ENCODE data around the gene ADGRD2. TPM values are rescaled to one million over a fixed set of nuclear protein-coding genes. Genes with fewer than 3 reads are reported as not detected.

ADGRD2 gene
- total RNA-seq, 1 donor from 2014 or later, result not detected

DNA sequence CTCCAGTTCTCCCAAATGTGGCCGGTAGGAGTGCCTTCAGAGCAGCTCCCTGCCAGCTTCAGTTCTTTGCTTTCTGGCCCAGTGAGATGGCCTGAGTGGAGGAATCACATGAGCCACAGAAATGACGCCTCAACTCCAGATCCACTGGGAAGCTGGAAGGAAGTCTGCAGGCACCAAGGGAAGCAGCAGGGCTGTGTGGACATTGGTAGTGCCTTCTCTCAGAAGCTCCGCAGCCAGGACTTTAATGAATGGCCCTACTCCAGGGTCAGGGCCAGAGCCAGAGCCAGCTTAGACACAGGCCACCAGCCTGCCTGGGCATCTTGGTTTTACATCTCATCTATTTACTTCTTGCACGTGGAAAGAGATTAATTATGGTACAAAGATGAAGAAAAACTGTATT lies 23.0 kb upstream of the ADGRD2 start:
- no peaks in the 10 kb centered on the region for H3K4me1 ChIP-seq
- no peak for DNase-seq
- no peak for TF ChIP-seq CTCF (IDR thresholded peaks at IDR 0.05; ENCODE audit: borderline replicate concordance)
- no peaks in the 10 kb centered on the region for H3K36me3 ChIP-seq
- no peak overlapping the region for H3K27ac ChIP-seq (replicated peaks)
- H3K27me3 ChIP-seq (ENCODE audit: low read depth), result peaks cover 7% of the 10 kb centered on the region
- intact Hi-C loops (cut with micrococcal nuclease), result loop anchor here (10.0 kb wide), 1 partner anchor 108 kb away; no protein-coding TSS in a partner anchor
- no peak overlapping the region for H3K4me3 ChIP-seq
- no peaks in the 10 kb centered on the region for H3K9me3 ChIP-seq (replicated peaks)

GRCh38 chr9:124428751-124429529 lies 21.3 kb upstream of the ADGRD2 start:
- intact Hi-C loops (cut with micrococcal nuclease), result loop anchor here (10.0 kb wide), 1 partner anchor 106 kb away; no protein-coding TSS in a partner anchor
- H3K4me1 ChIP-seq, result no peaks in the 10 kb centered on the region
- no peak overlapping the region for H3K4me3 ChIP-seq
- no peaks in the 10 kb centered on the region for H3K9me3 ChIP-seq (replicated peaks)
- TF ChIP-seq CTCF (IDR thresholded peaks at IDR 0.05; ENCODE audit: borderline replicate concordance), result no peak
- DNase-seq, result no peak
- no peak overlapping the region for H3K27ac ChIP-seq (replicated peaks)
- peaks cover 2% of the 10 kb centered on the region for H3K27me3 ChIP-seq (ENCODE audit: low read depth)
- no peaks in the 10 kb centered on the region for H3K36me3 ChIP-seq

DNA sequence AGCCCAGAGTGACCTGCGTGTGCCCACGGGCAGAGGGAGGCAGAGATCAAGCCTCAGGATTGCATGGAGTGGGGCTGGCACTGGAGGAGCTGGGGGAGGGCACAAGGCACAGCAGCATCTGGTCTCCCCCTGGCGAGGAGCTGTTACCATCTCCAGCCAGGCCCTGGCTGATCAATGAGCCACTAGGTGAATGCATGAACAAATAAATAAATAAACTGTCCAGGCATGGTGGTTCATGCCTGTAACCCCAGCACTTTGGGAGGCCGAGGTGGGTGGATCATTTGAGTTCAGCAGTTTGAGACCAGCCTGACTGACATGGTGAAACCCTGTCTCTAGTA lies 20.8 kb upstream of the ADGRD2 start:
- intact Hi-C loops (cut with micrococcal nuclease), result loop anchor here (10.0 kb wide), 1 partner anchor 105 kb away; no protein-coding TSS in a partner anchor
- Histone ChIP-seq H3K27ac (replicated peaks) (no peak overlapping the region), H3K36me3 (no peaks in the 10 kb centered on the region), H3K4me1 (no peaks in the 10 kb centered on the region), H3K27me3 (ENCODE audit: low read depth) (no peaks in the 10 kb centered on the region), H3K4me3 (no peak overlapping the region), H3K9me3 (replicated peaks) (no peaks in the 10 kb centered on the region)
- DNase-seq, result no peak
- TF ChIP-seq CTCF (IDR thresholded peaks at IDR 0.05; ENCODE audit: borderline replicate concordance), result no peak

GRCh38 chr9:124436320-124436719 lies 13.9 kb upstream of the ADGRD2 start:
- DNase-seq, result no peak
- Histone ChIP-seq H3K4me3 (no peak overlapping the region), H3K27ac (replicated peaks) (no peak overlapping the region), H3K4me1 (no peaks in the 10 kb centered on the region), H3K36me3 (no peaks in the 10 kb centered on the region), H3K27me3 (ENCODE audit: low read depth) (peaks cover 47% of the 10 kb centered on the region), H3K9me3 (replicated peaks) (peaks cover 8% of the 10 kb centered on the region)
- intact Hi-C loops (cut with micrococcal nuclease), result no loop called here
- no peak for TF ChIP-seq CTCF (IDR thresholded peaks at IDR 0.05; ENCODE audit: borderline replicate concordance)

- Histone ChIP-seq H3K4me3 (no peak overlapping the region), H3K36me3 (no peaks in the 10 kb centered on the region), H3K27ac (replicated peaks) (no peak overlapping the region), H3K4me1 (no peaks in the 10 kb centered on the region), H3K9me3 (replicated peaks) (peaks cover 8% of the 10 kb centered on the region), H3K27me3 (ENCODE audit: low read depth) (peaks cover 49% of the 10 kb centered on the region)
- intact Hi-C loops (cut with micrococcal nuclease), result no loop called here
- TF ChIP-seq CTCF (IDR thresholded peaks at IDR 0.05; ENCODE audit: borderline replicate concordance), result no peak
- DNase-seq, result no peak
Measured at GRCh38 chr9:124437086-124437485, 13.2 kb upstream of the ADGRD2 start.
